SK-N-SH (cell line): Measurements from ENCODE around the gene SGO2.

ENCODE experiments used
- CHD2 ChIP-seq: fragments of 150-350 bp; IDR thresholded peaks from 2 replicates; pipeline ENCODE4 v1.6.1; 2018; ENCODE audit warnings: low read length; ENCODE audit not compliant: partially characterized antibody
- CTCF ChIP-seq: fragments of 200-600 bp; sonication (generic); IDR thresholded peaks from 2 replicates; pipeline ENCODE4 v1.6.1; 2017; ENCODE audit warnings: antibody characterized with exemption, mild to moderate bottlenecking, moderate library complexity
- EP300 ChIP-seq, 2 experiments: IDR thresholded peaks; 2 replicates each; pipeline versions ENCODE4 v1.4.0 to v1.6.1; 2012; ENCODE audit warnings: borderline replicate concordance in 1 of 2, low read depth in 1 of 2, low read length in 1 of 2
- MXI1 ChIP-seq: IDR thresholded peaks from 2 replicates; pipeline ENCODE4 v1.6.1; 2012; ENCODE audit warnings: mild to moderate bottlenecking, low read depth, low read length, improper control_type of control experiment
- POLR2AphosphoS5 ChIP-seq: IDR thresholded peaks from 2 replicates; pipeline ENCODE4 v1.6.1; 2012; ENCODE audit warnings: low read depth, low read length
- RCOR1 ChIP-seq: fragments of 150-350 bp; IDR thresholded peaks from 2 replicates; pipeline ENCODE4 v1.6.1; 2017; ENCODE audit warnings: antibody characterized with exemption, low read length
- TCF12 ChIP-seq: IDR thresholded peaks from 2 replicates; pipeline ENCODE4 v1.4.0; 2012
- TEAD4 ChIP-seq: IDR thresholded peaks from 2 replicates; pipeline ENCODE4 v1.4.0; 2012; ENCODE audit warnings: mild to moderate bottlenecking, borderline replicate concordance; ENCODE audit not compliant: insufficient read depth
- YY1 ChIP-seq: IDR thresholded peaks from 2 replicates; pipeline ENCODE4 v1.4.0; 2012; ENCODE audit warnings: low read depth, mild to moderate bottlenecking
- TF ChIP-seq, protein P1 (sequence below): IDR thresholded peaks from 2 replicates; pipeline ENCODE4; 2012
- TF ChIP-seq, protein P2 (sequence below): IDR thresholded peaks from 2 replicates; pipeline ENCODE4 v1.6.1; 2012; ENCODE audit warnings: mild to moderate bottlenecking, low read depth, low read length, moderate library complexity
- TF ChIP-seq, protein P3 (sequence below): IDR thresholded peaks from 2 replicates; pipeline ENCODE4 v1.4.0; 2012; ENCODE audit warnings: low read depth, borderline replicate concordance

DNA sequence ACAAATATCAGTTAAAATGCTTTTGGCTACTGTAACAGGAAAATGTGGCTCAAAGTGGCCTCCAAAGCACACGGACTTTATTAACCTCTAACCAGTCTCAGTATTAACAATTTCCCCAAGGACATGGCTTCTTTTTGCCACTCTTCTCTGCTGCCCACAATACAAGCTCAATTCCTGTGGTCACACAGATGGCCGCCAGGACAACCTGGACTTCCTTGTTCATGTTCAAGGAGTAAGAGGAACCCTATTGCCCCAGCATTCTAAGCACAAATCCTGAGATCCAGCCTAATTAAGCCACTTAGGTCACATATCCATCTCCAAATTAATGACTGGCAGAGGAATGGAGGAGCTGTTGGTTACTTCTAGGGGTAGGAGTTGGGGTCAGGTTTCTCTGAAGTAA lies 98.0 kb downstream of the SGO2 start:
- TF ChIP-seq CTCF, result no peak
- TF ChIP-seq, protein P1, sequence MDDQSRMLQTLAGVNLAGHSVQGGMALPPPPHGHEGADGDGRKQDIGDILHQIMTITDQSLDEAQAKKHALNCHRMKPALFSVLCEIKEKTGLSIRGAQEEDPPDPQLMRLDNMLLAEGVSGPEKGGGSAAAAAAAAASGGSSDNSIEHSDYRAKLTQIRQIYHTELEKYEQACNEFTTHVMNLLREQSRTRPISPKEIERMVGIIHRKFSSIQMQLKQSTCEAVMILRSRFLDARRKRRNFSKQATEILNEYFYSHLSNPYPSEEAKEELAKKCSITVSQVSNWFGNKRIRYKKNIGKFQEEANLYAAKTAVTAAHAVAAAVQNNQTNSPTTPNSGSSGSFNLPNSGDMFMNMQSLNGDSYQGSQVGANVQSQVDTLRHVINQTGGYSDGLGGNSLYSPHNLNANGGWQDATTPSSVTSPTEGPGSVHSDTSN, result no peak
- no peak for TF ChIP-seq YY1
- TF ChIP-seq POLR2AphosphoS5, result no peak
- TF ChIP-seq TCF12, result no peak
- no peak for TF ChIP-seq EP300 (IDR thresholded peaks at IDR 0.05; ENCODE audit: borderline replicate concordance in 1 of 2, low read depth in 1 of 2, low read length in 1 of 2)
- no peak for TF ChIP-seq TEAD4
- TF ChIP-seq MXI1, result no peak
- TF ChIP-seq CHD2, result no peak
- TF ChIP-seq, protein P2, sequence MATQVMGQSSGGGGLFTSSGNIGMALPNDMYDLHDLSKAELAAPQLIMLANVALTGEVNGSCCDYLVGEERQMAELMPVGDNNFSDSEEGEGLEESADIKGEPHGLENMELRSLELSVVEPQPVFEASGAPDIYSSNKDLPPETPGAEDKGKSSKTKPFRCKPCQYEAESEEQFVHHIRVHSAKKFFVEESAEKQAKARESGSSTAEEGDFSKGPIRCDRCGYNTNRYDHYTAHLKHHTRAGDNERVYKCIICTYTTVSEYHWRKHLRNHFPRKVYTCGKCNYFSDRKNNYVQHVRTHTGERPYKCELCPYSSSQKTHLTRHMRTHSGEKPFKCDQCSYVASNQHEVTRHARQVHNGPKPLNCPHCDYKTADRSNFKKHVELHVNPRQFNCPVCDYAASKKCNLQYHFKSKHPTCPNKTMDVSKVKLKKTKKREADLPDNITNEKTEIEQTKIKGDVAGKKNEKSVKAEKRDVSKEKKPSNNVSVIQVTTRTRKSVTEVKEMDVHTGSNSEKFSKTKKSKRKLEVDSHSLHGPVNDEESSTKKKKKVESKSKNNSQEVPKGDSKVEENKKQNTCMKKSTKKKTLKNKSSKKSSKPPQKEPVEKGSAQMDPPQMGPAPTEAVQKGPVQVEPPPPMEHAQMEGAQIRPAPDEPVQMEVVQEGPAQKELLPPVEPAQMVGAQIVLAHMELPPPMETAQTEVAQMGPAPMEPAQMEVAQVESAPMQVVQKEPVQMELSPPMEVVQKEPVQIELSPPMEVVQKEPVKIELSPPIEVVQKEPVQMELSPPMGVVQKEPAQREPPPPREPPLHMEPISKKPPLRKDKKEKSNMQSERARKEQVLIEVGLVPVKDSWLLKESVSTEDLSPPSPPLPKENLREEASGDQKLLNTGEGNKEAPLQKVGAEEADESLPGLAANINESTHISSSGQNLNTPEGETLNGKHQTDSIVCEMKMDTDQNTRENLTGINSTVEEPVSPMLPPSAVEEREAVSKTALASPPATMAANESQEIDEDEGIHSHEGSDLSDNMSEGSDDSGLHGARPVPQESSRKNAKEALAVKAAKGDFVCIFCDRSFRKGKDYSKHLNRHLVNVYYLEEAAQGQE, result no peak
- no peak for TF ChIP-seq RCOR1
- TF ChIP-seq, protein P3, sequence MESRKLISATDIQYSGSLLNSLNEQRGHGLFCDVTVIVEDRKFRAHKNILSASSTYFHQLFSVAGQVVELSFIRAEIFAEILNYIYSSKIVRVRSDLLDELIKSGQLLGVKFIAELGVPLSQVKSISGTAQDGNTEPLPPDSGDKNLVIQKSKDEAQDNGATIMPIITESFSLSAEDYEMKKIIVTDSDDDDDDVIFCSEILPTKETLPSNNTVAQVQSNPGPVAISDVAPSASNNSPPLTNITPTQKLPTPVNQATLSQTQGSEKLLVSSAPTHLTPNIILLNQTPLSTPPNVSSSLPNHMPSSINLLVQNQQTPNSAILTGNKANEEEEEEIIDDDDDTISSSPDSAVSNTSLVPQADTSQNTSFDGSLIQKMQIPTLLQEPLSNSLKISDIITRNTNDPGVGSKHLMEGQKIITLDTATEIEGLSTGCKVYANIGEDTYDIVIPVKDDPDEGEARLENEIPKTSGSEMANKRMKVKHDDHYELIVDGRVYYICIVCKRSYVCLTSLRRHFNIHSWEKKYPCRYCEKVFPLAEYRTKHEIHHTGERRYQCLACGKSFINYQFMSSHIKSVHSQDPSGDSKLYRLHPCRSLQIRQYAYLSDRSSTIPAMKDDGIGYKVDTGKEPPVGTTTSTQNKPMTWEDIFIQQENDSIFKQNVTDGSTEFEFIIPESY, result no peak
